GM12873 (cell line): ENCODE data around the gene ALPK3.

Experiments used
- TF ChIP-seq, protein P1 (sequence below): IDR thresholded peaks from 2 replicates; pipeline ENCODE4 v1.5.1; 2012; ENCODE audit warnings: low read depth, mild to moderate bottlenecking, moderate library complexity, low read length, control low read depth; ENCODE audit not compliant: insufficient read depth; ENCODE audit errors: missing control alignments

ALPK3 gene, protein sequence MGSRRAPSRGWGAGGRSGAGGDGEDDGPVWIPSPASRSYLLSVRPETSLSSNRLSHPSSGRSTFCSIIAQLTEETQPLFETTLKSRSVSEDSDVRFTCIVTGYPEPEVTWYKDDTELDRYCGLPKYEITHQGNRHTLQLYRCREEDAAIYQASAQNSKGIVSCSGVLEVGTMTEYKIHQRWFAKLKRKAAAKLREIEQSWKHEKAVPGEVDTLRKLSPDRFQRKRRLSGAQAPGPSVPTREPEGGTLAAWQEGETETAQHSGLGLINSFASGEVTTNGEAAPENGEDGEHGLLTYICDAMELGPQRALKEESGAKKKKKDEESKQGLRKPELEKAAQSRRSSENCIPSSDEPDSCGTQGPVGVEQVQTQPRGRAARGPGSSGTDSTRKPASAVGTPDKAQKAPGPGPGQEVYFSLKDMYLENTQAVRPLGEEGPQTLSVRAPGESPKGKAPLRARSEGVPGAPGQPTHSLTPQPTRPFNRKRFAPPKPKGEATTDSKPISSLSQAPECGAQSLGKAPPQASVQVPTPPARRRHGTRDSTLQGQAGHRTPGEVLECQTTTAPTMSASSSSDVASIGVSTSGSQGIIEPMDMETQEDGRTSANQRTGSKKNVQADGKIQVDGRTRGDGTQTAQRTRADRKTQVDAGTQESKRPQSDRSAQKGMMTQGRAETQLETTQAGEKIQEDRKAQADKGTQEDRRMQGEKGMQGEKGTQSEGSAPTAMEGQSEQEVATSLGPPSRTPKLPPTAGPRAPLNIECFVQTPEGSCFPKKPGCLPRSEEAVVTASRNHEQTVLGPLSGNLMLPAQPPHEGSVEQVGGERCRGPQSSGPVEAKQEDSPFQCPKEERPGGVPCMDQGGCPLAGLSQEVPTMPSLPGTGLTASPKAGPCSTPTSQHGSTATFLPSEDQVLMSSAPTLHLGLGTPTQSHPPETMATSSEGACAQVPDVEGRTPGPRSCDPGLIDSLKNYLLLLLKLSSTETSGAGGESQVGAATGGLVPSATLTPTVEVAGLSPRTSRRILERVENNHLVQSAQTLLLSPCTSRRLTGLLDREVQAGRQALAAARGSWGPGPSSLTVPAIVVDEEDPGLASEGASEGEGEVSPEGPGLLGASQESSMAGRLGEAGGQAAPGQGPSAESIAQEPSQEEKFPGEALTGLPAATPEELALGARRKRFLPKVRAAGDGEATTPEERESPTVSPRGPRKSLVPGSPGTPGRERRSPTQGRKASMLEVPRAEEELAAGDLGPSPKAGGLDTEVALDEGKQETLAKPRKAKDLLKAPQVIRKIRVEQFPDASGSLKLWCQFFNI (N-terminal part only)

GRCh38 chr15:84816694-84817465 lies at the start of gene ALPK3:
Gene ALPK3, plus strand, starts transcription at chr15:84817356. Its CDS starts 97 bp downstream, at chr15:84817453.
- TF ChIP-seq, protein P1, sequence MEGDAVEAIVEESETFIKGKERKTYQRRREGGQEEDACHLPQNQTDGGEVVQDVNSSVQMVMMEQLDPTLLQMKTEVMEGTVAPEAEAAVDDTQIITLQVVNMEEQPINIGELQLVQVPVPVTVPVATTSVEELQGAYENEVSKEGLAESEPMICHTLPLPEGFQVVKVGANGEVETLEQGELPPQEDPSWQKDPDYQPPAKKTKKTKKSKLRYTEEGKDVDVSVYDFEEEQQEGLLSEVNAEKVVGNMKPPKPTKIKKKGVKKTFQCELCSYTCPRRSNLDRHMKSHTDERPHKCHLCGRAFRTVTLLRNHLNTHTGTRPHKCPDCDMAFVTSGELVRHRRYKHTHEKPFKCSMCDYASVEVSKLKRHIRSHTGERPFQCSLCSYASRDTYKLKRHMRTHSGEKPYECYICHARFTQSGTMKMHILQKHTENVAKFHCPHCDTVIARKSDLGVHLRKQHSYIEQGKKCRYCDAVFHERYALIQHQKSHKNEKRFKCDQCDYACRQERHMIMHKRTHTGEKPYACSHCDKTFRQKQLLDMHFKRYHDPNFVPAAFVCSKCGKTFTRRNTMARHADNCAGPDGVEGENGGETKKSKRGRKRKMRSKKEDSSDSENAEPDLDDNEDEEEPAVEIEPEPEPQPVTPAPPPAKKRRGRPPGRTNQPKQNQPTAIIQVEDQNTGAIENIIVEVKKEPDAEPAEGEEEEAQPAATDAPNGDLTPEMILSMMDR: no peak

DNA sequence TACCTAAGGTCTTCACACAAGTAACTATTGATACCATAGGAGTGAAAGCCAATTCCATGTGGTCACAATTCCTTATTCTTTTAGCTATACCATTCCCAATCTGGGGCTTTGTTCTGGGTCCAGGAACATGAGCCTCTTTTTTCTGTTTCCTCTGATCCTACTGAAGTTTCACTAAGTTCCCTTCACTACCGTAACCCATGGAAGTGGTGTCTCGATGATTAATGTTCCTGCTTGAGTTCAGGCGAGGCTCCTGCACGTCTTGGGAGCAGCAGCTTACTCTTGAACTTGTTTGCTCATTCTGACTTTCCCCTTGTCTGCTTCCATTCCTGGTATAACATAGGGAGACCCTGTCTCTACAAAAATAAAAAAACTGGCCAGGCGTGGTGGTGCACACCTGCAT lies 45.1 kb upstream of the ALPK3 start:
- TF ChIP-seq, protein P1: no peak

DNA sequence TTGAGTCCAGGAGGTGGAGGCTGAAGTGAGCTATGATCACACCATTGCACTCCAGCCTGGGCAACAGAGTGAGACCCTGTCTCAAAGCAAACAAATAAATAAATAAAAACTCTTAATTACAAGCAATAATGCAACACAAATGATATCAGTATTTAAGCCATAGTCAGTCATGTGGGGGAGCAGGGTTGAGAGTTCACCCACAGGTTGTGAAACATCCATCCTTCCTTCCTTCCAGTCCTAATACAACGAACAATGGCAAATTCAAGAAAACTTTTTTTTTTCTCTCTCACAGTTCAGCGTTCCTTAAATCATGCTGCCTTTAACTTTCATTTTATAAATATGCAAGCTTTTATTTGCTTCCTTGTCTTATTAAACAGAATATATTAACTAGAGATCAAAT lies 44.7 kb upstream of the ALPK3 start:
- TF ChIP-seq, protein P1: no peak

GRCh38 chr15:84773716-84774115 lies 43.4 kb upstream of the ALPK3 start:
- TF ChIP-seq, protein P1: no peak

- TF ChIP-seq, protein P1: no peak
Observed at GRCh38 chr15:84775867-84776449, 41.2 kb upstream of the ALPK3 start.

DNA sequence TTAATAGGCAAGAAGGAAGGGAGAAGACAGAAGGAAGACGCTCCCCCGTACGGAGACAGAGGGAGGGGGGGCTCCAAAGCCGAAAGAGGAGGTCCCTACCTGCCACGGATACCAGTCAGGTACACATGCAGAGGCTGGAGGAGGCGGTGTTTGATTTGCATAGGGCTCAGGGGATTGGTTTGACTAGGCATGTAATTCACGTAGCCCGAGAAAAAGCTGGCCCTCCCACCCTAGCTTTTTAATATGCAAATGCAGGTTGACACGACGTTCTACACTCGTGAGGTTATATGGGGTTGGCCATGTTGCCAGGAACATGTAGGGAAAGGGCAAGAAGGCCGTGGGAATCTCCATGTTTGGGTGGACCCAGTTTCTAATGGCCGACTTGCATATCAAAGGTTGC lies 39.0 kb upstream of the ALPK3 start:
- TF ChIP-seq, protein P1: no peak
